ENCODE measurements around the gene GSE1. TPM values are rescaled to one million over a fixed set of nuclear protein-coding genes. Genes with fewer than 3 reads are reported as not detected.

The GSE1 gene
- polyA plus RNA-seq, 6 donors from 2014 or later: 1.00 to 8.3 (median 3.9) TPM

DNA sequence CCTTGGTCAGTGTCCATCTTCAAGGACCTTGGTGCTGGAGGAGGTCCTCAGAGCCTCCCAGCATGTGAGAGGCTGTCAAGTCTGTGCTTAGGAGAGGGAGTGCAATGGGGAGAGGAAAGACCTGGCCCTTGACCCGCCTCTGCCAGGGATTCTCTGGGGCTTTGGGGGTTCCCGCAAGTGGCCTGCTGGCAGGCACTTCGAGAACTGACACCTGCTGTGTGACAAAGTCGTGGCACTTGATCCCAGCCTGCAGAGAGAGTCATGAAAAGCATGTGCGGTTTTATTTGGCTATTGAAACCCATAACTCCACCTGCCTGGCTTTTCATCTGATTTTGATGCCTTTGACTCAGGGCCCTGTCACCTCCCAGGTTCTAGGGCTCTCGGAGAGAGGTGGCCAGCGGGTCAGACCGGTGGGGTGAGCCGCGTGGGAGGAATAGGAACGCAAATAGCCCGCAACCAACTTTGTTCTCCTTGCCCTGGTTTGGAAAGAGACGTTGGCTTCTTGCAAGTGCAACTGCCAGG lies 42.8 kb upstream of the GSE1 start:
- H3K27ac Mint-ChIP-seq: peak overlapping the region; percentile 81 to 96 (median 92)
- peak overlapping the region; percentile 69 to 93 (median 83) for H3K4me3 Mint-ChIP-seq
- ATAC-seq (ENCODE audit: low read depth in 2 of 2) (peak; percentile 9 to 24), DNase-seq (peak; percentile 26)
- no peaks in the 10 kb centered on the region for H3K27me3 Mint-ChIP-seq
- no peaks in the 10 kb centered on the region for H3K9me3 Mint-ChIP-seq
- H3K4me1 Mint-ChIP-seq: peaks cover 51 to 78% (median 74%) of the 10 kb centered on the region in 3 donors
- H3K36me3 Mint-ChIP-seq: no peaks in the 10 kb centered on the region

DNA sequence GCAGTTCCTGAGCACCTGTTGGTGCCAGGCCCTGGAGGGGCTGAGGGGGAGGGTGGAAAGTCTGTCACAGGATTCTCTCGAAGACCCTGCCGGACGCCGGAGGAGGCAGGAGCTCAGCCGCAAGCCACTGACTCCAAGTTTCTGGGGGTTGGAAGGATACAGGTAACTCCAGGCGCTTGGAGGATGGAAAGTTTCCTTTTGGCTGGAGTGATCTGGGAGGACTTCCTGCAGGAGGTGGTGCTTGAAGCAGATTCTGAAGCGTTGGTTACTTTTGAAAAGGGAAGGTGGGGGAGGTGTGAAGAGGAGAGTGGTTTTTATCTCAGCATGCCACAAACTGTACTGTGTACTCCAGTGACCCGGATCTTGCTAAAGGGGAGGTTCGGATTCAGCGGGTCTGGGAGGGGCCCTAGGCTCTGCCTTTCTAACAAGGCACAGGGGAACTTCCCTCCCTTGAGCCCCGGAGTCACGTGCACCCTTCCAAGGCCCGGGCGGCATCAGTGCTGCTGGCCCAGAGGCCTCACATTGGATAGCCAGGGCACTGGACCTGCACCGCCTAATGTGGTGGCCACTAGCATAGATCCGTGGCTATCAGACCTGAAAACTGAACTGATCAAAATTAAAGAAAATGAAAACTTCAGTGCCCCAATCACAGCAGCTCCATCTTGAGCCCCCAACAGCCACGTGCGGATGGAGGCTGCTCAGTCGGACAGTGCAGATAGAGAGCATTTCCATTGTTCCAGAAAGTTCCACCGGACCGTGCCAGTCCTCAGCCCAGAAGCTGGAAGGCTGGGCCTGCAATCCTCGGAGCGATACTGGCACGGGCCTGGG lies 42.2 kb upstream of the GSE1 start:
- peaks cover 50 to 83% (median 79%) of the 10 kb centered on the region in 3 donors for H3K4me1 Mint-ChIP-seq
- peak overlapping the region; percentile 81 to 96 (median 90) for H3K27ac Mint-ChIP-seq
- peak; percentile 85 for ATAC-seq (ENCODE audit: low read depth in 2 of 2)
- H3K9me3 Mint-ChIP-seq: no peaks in the 10 kb centered on the region
- peak; percentile 76 for DNase-seq
- no peaks in the 10 kb centered on the region for H3K27me3 Mint-ChIP-seq
- H3K4me3 Mint-ChIP-seq: peak overlapping the region; percentile 69 to 93 (median 83)
- H3K36me3 Mint-ChIP-seq: no peaks in the 10 kb centered on the region

DNA sequence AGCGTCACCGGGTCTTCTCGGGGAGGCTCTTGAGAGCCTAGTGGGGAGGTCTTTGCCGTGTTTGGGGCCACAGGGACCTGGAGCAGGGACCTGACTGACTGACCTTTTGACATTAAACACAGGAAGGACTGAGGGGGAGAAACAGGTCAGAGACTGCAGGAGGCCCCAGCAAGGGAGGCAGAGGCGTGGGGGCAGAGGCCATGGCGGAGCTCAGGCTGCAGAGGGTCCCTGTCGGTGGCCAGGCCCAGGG lies 41.6 kb upstream of the GSE1 start:
- DNase-seq (no peak), ATAC-seq (ENCODE audit: low read depth in 2 of 2) (peak; percentile 7 to 8)
- Mint-ChIP-seq H3K36me3 (no peaks in the 10 kb centered on the region), H3K9me3 (no peaks in the 10 kb centered on the region), H3K27ac (peak overlapping the region; percentile 81 to 96 (median 90)), H3K27me3 (no peaks in the 10 kb centered on the region), H3K4me1 (peaks cover 48 to 85% (median 79%) of the 10 kb centered on the region in 3 donors), H3K4me3 (peak overlapping the region; percentile 69 to 93 (median 83))

GRCh38 chr16:85571813-85572619 lies 41.1 kb upstream of the GSE1 start:
- Mint-ChIP-seq H3K9me3 (no peaks in the 10 kb centered on the region), H3K4me3 (peak overlapping the region; percentile 69 to 93 (median 83)), H3K27ac (peak overlapping the region; percentile 81 to 96 (median 93)), H3K4me1 (peaks cover 46 to 81% (median 77%) of the 10 kb centered on the region in 3 donors), H3K36me3 (no peaks in the 10 kb centered on the region), H3K27me3 (no peaks in the 10 kb centered on the region)
- peak; percentile 78 for DNase-seq
- peak; percentile 56 to 60 for ATAC-seq (ENCODE audit: low read depth in 2 of 2)

DNA sequence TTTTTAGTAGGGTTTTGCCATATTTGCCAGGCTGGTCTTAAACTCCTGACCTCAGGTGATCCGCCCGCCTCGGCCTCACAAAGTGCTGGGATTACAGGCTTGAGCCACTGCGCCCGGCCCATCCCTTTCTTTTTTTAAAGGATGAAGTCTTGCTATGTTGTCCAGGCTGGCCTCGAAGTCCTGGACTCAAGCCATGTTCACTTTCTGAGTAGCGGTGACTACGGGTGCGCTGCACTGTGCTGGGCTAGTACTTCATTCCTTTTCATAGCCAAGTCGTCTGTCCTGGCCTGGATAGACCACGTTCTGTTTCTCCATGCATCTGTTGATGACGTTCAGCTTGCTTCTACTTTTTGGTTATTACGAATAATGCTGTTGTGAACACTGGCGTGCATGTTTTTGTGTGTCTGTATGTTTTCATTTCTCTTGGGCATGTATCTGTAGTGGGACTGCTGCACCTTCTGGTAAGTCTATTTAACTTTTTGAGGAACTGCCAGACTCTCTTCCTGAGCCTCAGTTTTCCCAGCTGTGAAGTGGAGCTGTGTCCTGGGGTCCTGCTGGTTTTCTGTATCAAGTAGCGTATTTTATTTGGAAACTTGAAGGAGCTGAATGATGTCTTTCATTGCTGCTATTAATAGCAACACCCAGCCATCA lies 40.0 kb upstream of the GSE1 start:
- H3K4me3 Mint-ChIP-seq: peak overlapping the region in 4 of 8 donors; percentile 29 to 39 (median 36)
- H3K27me3 Mint-ChIP-seq: no peaks in the 10 kb centered on the region
- no peaks in the 10 kb centered on the region for H3K9me3 Mint-ChIP-seq
- H3K27ac Mint-ChIP-seq: peak overlapping the region in 2 of 6 donors; percentile 61 to 81
- peaks cover 46 to 75% (median 74%) of the 10 kb centered on the region in 3 donors for H3K4me1 Mint-ChIP-seq
- DNase-seq (no peak), ATAC-seq (ENCODE audit: low read depth in 2 of 2) (no peak)
- H3K36me3 Mint-ChIP-seq: no peaks in the 10 kb centered on the region

GRCh38 chr16:85573696-85574641 lies 39.2 kb upstream of the GSE1 start:
- H3K9me3 Mint-ChIP-seq: no peaks in the 10 kb centered on the region
- peak overlapping the region in 2 of 8 donors; percentile 29 to 37 for H3K4me3 Mint-ChIP-seq
- peak overlapping the region in 2 of 6 donors; percentile 54 to 61 for H3K27ac Mint-ChIP-seq
- H3K36me3 Mint-ChIP-seq: no peaks in the 10 kb centered on the region
- H3K27me3 Mint-ChIP-seq: no peaks in the 10 kb centered on the region
- H3K4me1 Mint-ChIP-seq: peaks cover 50 to 77% (median 73%) of the 10 kb centered on the region in 3 donors
- DNase-seq (no peak), ATAC-seq (ENCODE audit: low read depth in 2 of 2) (no peak)

DNA sequence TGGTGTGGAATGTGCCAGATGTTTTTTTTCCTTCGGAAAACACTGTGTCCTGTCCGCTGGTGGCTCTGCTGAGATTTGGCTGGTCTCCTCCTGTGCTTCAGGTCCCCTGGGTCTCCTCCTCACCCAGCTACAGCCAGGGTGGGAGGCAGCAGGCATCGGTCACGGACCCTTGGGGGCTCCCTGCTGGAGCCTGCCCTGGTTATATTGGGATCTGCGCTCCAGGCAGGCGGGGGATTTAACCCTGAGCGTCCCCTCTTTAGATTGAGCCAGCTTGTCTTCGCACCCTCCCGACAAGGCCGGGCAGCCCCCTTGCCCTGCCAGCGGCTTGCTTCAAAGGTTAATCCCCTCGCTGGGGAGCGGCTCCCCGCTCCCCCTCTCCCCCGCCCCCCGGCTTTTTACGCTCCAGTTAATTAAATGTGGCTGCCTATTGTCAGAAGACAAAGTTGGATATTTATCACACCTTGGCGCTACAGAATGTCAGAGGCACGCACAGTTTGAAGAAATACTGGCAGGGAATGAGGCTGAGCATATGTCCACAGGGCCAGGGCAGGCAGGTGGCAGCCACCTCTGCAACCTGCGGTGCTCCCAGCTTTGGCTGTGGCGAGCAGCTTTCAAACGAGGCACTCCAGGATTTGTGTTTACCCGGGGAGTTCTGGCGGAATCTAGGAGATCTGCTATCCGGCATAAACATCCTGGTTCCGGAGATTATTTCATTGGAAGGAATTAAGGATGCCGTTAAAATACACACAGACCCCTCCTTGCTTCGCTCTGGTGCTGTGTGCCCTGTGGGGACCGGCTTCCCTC lies 38.2 kb upstream of the GSE1 start:
- DNase-seq: no peak
- no peak for ATAC-seq (ENCODE audit: low read depth in 2 of 2)
- H3K27ac Mint-ChIP-seq: peak overlapping the region in 1 of 6 donors; percentile 34
- H3K9me3 Mint-ChIP-seq: no peaks in the 10 kb centered on the region
- no peaks in the 10 kb centered on the region for H3K27me3 Mint-ChIP-seq
- peak overlapping the region in 2 of 8 donors; percentile 30 to 41 for H3K4me3 Mint-ChIP-seq
- peaks cover 44 to 76% (median 73%) of the 10 kb centered on the region in 3 donors for H3K4me1 Mint-ChIP-seq
- no peaks in the 10 kb centered on the region for H3K36me3 Mint-ChIP-seq

- Mint-ChIP-seq H3K27ac (peak overlapping the region in 2 of 6 donors; percentile 34 to 49), H3K9me3 (no peaks in the 10 kb centered on the region), H3K4me1 (peaks cover 40 to 73% (median 73%) of the 10 kb centered on the region in 3 donors), H3K27me3 (no peaks in the 10 kb centered on the region), H3K4me3 (peak overlapping the region in 1 of 8 donors; percentile 47), H3K36me3 (no peaks in the 10 kb centered on the region)
- ATAC-seq (ENCODE audit: low read depth in 2 of 2) (no peak), DNase-seq (no peak)
Measured at GRCh38 chr16:85575920-85576319, 37.2 kb upstream of the GSE1 start.

DNA sequence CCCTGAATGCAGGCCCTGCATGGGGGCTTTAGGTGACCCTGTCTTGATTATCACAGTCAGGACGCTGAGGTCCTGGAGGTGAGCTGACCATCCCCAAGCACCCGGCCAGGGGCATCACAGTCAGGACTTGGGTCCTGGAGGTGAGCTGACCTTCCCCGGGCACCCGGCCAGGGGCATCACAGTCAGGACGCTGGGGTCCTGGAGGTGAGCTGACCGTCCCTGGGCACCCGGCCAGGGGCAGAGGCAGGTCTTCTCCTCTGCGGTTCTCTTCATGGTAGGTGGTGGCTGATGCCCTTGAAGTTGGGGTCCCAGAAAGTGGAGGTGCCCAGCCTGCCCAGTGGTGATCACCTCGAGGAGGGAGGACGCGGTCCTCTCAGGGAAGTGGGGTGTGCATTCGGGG lies 36.2 kb upstream of the GSE1 start:
- Mint-ChIP-seq H3K4me1 (peaks cover 34 to 71% (median 69%) of the 10 kb centered on the region in 3 donors), H3K27me3 (no peaks in the 10 kb centered on the region)

DNA sequence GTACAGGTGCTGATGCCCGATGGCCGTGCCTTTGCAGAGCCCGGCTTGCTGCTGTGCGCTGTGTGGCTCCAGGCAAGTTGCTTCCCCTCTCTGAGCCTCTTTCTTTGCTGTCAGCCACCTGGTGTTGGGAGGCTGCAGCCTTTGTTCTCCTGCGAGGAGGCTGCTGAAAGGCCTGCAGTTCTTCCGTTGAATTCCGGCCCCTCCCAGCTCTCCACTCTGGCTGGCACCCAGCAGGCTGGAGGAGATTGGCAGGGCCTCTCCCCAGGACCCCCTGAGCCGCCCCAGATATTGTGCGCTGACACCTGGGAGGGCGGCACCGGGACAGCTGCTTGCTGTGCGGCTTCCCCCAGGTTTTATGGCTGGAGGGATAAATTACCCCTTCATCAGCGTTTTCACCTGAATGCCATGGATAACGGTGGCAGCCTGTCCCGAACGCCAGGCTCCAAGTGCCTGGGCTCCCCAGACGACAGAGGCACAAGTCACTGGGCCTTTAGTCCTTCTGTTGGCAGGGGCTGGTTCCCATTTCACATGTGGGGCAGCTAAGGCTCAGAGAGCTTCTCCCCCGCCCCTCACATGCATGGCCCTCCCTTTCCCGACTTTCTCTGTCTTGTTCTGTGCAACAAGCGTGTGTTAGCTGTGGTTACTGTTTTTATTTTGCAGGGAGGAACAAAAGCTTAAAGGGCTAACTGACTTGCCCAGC lies 35.1 kb upstream of the GSE1 start:
- Mint-ChIP-seq H3K27ac (no peak overlapping the region), H3K4me1 (peaks cover 32 to 72% (median 63%) of the 10 kb centered on the region in 3 donors), H3K36me3 (no peaks in the 10 kb centered on the region), H3K27me3 (no peaks in the 10 kb centered on the region), H3K9me3 (no peaks in the 10 kb centered on the region), H3K4me3 (no peak overlapping the region)
- no peak for DNase-seq
- ATAC-seq (ENCODE audit: low read depth in 2 of 2): no peak

More for the DNA sequence above, 36.2 kb upstream of the GSE1 start:
- Mint-ChIP-seq H3K4me3 (peak overlapping the region in 1 of 8 donors; percentile 61), H3K9me3 (no peaks in the 10 kb centered on the region), H3K36me3 (no peaks in the 10 kb centered on the region), H3K27ac (peak overlapping the region in 1 of 6 donors; percentile 38)
- ATAC-seq (ENCODE audit: low read depth in 2 of 2): no peak
- no peak for DNase-seq

GRCh38 chr16:85578599-85578948 lies 34.5 kb upstream of the GSE1 start:
- Mint-ChIP-seq H3K4me1 (peaks cover 37 to 72% (median 60%) of the 10 kb centered on the region in 3 donors), H3K36me3 (no peaks in the 10 kb centered on the region), H3K9me3 (no peaks in the 10 kb centered on the region), H3K27me3 (no peaks in the 10 kb centered on the region), H3K27ac (peak overlapping the region in 2 of 6 donors; percentile 33 to 71), H3K4me3 (no peak overlapping the region)
- no peak for DNase-seq
- no peak for ATAC-seq (ENCODE audit: low read depth in 2 of 2)

Measured in naive B cell (primary cell).